OCI-LY7 (cell line): Measurements from ENCODE around the gene COL23A1. TPM values are rescaled to one million over a fixed set of nuclear protein-coding genes. Genes with fewer than 3 reads are reported as not detected.
"Not testable (repeated sequence)": the region's sequence is repeated elsewhere in the genome, so short reads cannot be mapped to it uniquely, and the experiment has no call there.

Experiments used
- BruUV-seq: library from RNA; stranded (reverse); fragments of 400-500 nt; replicated peaks from 2 replicates; lab custom pipeline; 2021; lab: Mats Ljungman, UMichigan
- CTCF ChIA-PET: fragments of 300-600 bp; sonication (Branson Sonifier 250); formaldehyde crosslinking; loops from one replicate; lab custom pipeline; 2022; ENCODE audit warnings: antibody characterized with exemption; ENCODE audit not compliant: unreplicated experiment; lab: Charles Lee
- POLR2A ChIA-PET: fragments of 300-600 bp; sonication (Branson Sonifier 250); formaldehyde crosslinking; loops from one replicate; lab custom pipeline; 2022; ENCODE audit warnings: antibody characterized with exemption; lab: Charles Lee
- DNase-seq: peaks from one replicate; pipeline ENCODE4 v3.0.0-alpha.2; 2015; ENCODE audit warnings: low spot score
- H2AFZ ChIP-seq: fragments of 200-600 bp; sonication (generic), shearing (Covaris generic); 2 replicates; pipeline ENCODE4 v1.6.1; 2014; ENCODE audit warnings: mild to moderate bottlenecking, antibody characterized with exemption, low read length, moderate library complexity
- H3K27ac ChIP-seq: fragments of 200-600 bp; sonication (generic); 2 replicates; pipeline ENCODE4 v1.5.1; 2014; ENCODE audit warnings: mixed run types, low read depth, mild to moderate bottlenecking, moderate library complexity, low read length, inconsistent platforms; ENCODE audit not compliant: poor library complexity, severe bottlenecking
- H3K36me3 ChIP-seq: fragments of 200-600 bp; sonication (generic); 2 replicates; pipeline ENCODE4 v1.6.1; 2014; ENCODE audit warnings: mild to moderate bottlenecking, antibody characterized with exemption, low read length, moderate library complexity, mixed read lengths; ENCODE audit not compliant: insufficient read depth
- H3K4me1 ChIP-seq: fragments of 200-600 bp; sonication (generic); 2 replicates; pipeline ENCODE4 v1.5.1; 2014; ENCODE audit warnings: mild to moderate bottlenecking, low read length; ENCODE audit not compliant: insufficient read depth, poor library complexity, severe bottlenecking
- H3K4me2 ChIP-seq: fragments of 200-600 bp; sonication (generic); 2 replicates; pipeline ENCODE4 v1.6.1; 2014; ENCODE audit warnings: mild to moderate bottlenecking, low read length
- H3K4me3 ChIP-seq: fragments of 200-600 bp; sonication (generic); 2 replicates; pipeline ENCODE4 v1.5.1; 2014; ENCODE audit warnings: mild to moderate bottlenecking, low read depth, low read length; ENCODE audit not compliant: poor library complexity, severe bottlenecking
- H3K79me2 ChIP-seq: fragments of 200-600 bp; sonication (generic); 2 replicates; pipeline ENCODE4 v1.6.1; 2016; ENCODE audit warnings: low read depth, mild to moderate bottlenecking, low read length, moderate library complexity, mixed read lengths; ENCODE audit not compliant: insufficient read depth
- H3K9me2 ChIP-seq: fragments of 200-600 bp; sonication (generic); 2 replicates; pipeline ENCODE4 v1.6.1; 2016; ENCODE audit warnings: mild to moderate bottlenecking, low read length, mixed read lengths; ENCODE audit not compliant: insufficient read depth
- H3K9me3 ChIP-seq: fragments of 200-600 bp; sonication (generic); 2 replicates; pipeline ENCODE4 v1.6.1; 2014; ENCODE audit warnings: mild to moderate bottlenecking, mixed run types, low read length, mixed read lengths
- H4K20me1 ChIP-seq: fragments of 200-600 bp; sonication (generic); 2 replicates; pipeline ENCODE4 v1.6.1; 2014; ENCODE audit warnings: mild to moderate bottlenecking, antibody characterized with exemption, low read length, moderate library complexity, mixed read lengths; ENCODE audit not compliant: insufficient read depth
- CTCF ChIP-seq: fragments of 200-600 bp; sonication (generic); conservative IDR thresholded peaks from 2 replicates; pipeline ENCODE4 v1.5.1; 2014; ENCODE audit warnings: mild to moderate bottlenecking, antibody characterized with exemption, low read length, moderate library complexity, mixed read lengths
- EZH2phosphoT487 ChIP-seq: fragments of 200-600 bp; sonication (generic); IDR thresholded peaks from 2 replicates; pipeline ENCODE4 v1.6.1; 2018; ENCODE audit warnings: low read depth, borderline replicate concordance, mild to moderate bottlenecking, mixed run types, antibody characterized with exemption, low read length, moderate library complexity, mixed read lengths
- intact Hi-C: fragments of 100-400 bp; cut with micrococcal nuclease; formaldehyde crosslinking; loops from one replicate; pipeline ENCODE4 v1.10.0; 2022; ENCODE audit not compliant: unreplicated experiment
- total RNA-seq, 2 experiments: library from RNA; depleted of rRNA in 1 of 2; stranded (reverse); fragments of >200 nt in 1 of 2; shearing (Covaris generic) in 1 of 2; gene quantifications; 2 replicates each; pipeline ENCODE4 v1.2.3, GENCODE V29; 2014 to 2022

Gene COL23A1
- total RNA-seq, 2 experiments from 2014 or later = 0.53 TPM; not detected in 1

DNA sequence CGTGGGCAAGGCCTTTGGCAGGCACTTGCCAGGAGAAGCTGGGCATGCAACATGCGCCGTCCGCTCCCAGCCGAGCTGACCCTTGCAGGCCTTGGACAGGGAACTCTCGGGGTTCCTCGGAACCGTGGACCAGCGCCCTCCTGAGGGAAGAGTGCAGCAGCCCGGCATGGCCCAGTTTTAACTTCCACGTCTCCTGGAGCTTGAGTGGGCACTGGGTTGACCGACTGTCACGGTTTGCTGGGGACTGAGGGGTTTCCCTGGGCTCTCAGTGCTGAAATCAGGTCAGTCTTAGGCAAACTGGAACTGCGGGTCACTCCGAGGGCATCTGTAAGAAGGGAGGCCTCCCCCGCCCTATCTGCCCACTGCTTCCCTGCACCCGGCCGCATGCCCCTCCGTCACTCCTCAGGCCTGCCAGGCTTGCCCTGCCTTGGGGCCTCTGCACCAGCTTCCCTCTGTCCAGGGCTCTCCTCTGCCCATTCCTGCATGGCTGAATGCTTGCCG lies 270.6 kb downstream of the COL23A1 start:
- Histone ChIP-seq H4K20me1 (no peaks in the 10 kb centered on the region), H3K9me2 (no peaks in the 10 kb centered on the region), H3K4me1 (no peaks in the 10 kb centered on the region), H2AFZ (no peak overlapping the region), H3K36me3 (no peaks in the 10 kb centered on the region), H3K9me3 (no peaks in the 10 kb centered on the region), H3K4me2 (no peak overlapping the region), H3K79me2 (no peaks in the 10 kb centered on the region), H3K27ac (no peak overlapping the region), H3K4me3 (no peak overlapping the region)
- TF ChIP-seq EZH2phosphoT487 = no peak
- no peak for TF ChIP-seq CTCF
- no peak for DNase-seq
- intact Hi-C loops = no loop called here
- ChIA-PET CTCF (no interaction called here), POLR2A (no interaction called here)
- BruUV-seq = no TSS peak

DNA sequence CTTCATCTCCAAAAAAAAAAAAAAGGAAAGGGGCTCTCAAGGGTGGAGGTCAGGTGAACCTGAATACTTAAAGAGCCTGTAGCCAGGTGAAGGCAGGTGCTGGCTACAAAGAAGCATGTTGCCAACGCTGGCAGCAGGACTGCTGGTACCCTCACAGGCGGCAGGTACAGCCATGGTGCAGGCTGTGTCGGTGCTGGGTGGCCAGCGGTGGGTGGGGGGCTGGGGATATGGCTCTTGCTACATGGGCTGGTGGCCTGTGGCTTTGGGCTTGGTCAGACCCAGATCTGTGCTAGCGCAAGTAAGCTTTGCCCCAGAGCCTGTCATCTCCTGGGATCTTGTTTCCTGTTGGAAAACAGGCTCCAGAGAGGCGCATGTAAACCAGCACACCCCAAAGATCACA lies 271.3 kb downstream of the COL23A1 start:
- H3K27ac ChIP-seq = no peak overlapping the region
- BruUV-seq = no TSS peak
- H3K4me1 ChIP-seq = no peaks in the 10 kb centered on the region
- intact Hi-C loops = no loop called here
- CTCF ChIA-PET = no interaction called here
- POLR2A ChIA-PET = no interaction called here
- no peaks in the 10 kb centered on the region for H3K79me2 ChIP-seq
- no peaks in the 10 kb centered on the region for H3K36me3 ChIP-seq
- no peak overlapping the region for H2AFZ ChIP-seq
- H4K20me1 ChIP-seq = no peaks in the 10 kb centered on the region
- DNase-seq = no peak
- no peaks in the 10 kb centered on the region for H3K9me3 ChIP-seq
- H3K9me2 ChIP-seq = no peaks in the 10 kb centered on the region
- TF ChIP-seq EZH2phosphoT487 = no peak
- no peak for TF ChIP-seq CTCF
- H3K4me3 ChIP-seq = no peak overlapping the region
- no peak overlapping the region for H3K4me2 ChIP-seq

DNA sequence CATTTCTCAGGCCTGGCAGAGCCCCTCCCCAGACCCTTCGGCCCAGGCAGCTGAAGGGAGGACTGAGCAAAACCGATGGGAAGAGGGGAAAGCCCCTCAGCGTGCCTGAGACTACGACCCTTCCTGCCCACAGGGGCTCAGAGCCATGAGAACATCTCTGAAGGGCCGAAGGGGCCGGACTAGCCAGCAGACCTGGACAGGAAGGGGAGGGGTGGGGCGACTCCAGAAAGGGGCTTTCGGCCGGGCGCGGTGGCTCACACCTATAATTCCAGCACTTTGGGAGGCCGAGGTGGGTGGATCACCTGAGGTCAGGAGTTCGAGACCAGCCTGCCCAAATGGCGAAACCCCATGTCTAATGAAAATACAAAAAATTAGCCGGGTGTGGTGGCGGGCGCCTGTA lies 271.8 kb downstream of the COL23A1 start:
- Histone ChIP-seq H3K9me2 (no peaks in the 10 kb centered on the region), H3K79me2 (no peaks in the 10 kb centered on the region), H3K27ac (no peak overlapping the region), H3K4me3 (no peak overlapping the region), H2AFZ (no peak overlapping the region), H3K36me3 (no peaks in the 10 kb centered on the region), H3K4me1 (no peaks in the 10 kb centered on the region), H3K4me2 (no peak overlapping the region), H3K9me3 (no peaks in the 10 kb centered on the region), H4K20me1 (no peaks in the 10 kb centered on the region)
- no peak for DNase-seq
- ChIA-PET CTCF (no interaction called here), POLR2A (no interaction called here)
- intact Hi-C loops = no loop called here
- BruUV-seq = no TSS peak
- TF ChIP-seq EZH2phosphoT487 (no peak), CTCF (no peak)

- POLR2A ChIA-PET, DNase-seq, H3K27ac ChIP-seq, H3K9me2 ChIP-seq, intact Hi-C loops, H2AFZ ChIP-seq, H3K9me3 ChIP-seq, H3K4me3 ChIP-seq, BruUV-seq, H3K4me2 ChIP-seq, H3K4me1 ChIP-seq, H3K79me2 ChIP-seq, CTCF ChIA-PET, H4K20me1 ChIP-seq, H3K36me3 ChIP-seq: not testable (repeated sequence)
These were observed 272.5 kb downstream of the COL23A1 start for GRCh38 chr5:178317727-178318126.
